HFFc6 (cell line): ENCODE results near the gene SPP2. TPM values are rescaled to one million over a fixed set of nuclear protein-coding genes. Genes with fewer than 3 reads are reported as not detected.

Source experiments
- DNase-seq: peaks from one replicate; pipeline ENCODE4 v3.0.0-alpha.2; 2018
- H3K27ac Mint-ChIP-seq: 2 replicates; pipeline ENCODE4 v1.8.0; 2020; ENCODE audit warnings: mild to moderate bottlenecking, mixed read lengths
- H3K27me3 Mint-ChIP-seq: 2 replicates; pipeline ENCODE4 v1.8.0; 2021; ENCODE audit warnings: mild to moderate bottlenecking, moderate library complexity, mixed read lengths; ENCODE audit not compliant: insufficient read depth
- H3K36me3 Mint-ChIP-seq: 2 replicates; pipeline ENCODE4 v1.8.0; 2021; ENCODE audit warnings: low read depth, mixed read lengths
- H3K4me1 Mint-ChIP-seq: 2 replicates; pipeline ENCODE4 v1.8.0; 2020; ENCODE audit warnings: low read depth, mixed read lengths
- H3K4me3 Mint-ChIP-seq: 2 replicates; pipeline ENCODE4 v1.8.0; 2020; ENCODE audit warnings: mild to moderate bottlenecking, moderate library complexity, mixed read lengths
- H3K9me3 Mint-ChIP-seq: 2 replicates; pipeline ENCODE4 v1.8.0; 2020; ENCODE audit warnings: mild to moderate bottlenecking, mixed read lengths
- total RNA-seq, 6 experiments: library from RNA; stranded (reverse); fragmentation: NEBNext Ultra II Directional; extraction: Animal tissue kit (Norgen Biotek cat#: 25700); gene quantifications; 2 replicates in 1 of 6; 3 replicates in 5 of 6; pipeline ENCODE4 v1.2.3, GENCODE V29; 2021
- TF ChIP-seq, protein P1 (sequence below): fragments of 200-600 bp; sonication (generic); IDR thresholded peaks from 2 replicates; pipeline ENCODE4 v1.5.0; 2021; ENCODE audit warnings: antibody characterized with exemption, mild to moderate bottlenecking

SPP2 gene
- total RNA-seq, 6 experiments from 2014 or later = not detected

DNA sequence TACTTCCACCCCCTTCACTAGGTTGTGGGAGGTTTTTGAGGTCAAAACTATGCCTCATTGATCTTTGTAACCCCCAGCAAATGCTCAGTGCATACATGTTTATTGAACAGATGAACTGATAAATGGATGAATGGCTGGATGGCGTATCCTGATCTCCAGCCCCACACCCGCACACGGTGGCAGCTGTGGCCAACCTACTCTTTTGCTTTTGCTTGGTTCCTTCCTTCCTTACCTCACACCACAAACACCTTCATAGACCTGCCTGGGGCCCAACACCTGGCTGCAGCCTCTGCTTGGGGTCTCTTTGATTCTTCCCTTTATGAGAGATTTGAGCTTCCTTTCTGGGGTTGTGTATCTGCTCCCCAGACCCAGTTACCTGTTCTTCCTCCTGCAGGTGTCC is 25.9 kb downstream of the SPP2 start:
- Mint-ChIP-seq H3K4me1 (no peaks in the 10 kb centered on the region), H3K27ac (no peak overlapping the region), H3K27me3 (peaks cover 13% of the 10 kb centered on the region), H3K4me3 (no peak overlapping the region), H3K36me3 (no peaks in the 10 kb centered on the region), H3K9me3 (peaks cover 4% of the 10 kb centered on the region; the same call in 1 of the 2 replicates)
- no peak for DNase-seq
- TF ChIP-seq, protein P1, sequence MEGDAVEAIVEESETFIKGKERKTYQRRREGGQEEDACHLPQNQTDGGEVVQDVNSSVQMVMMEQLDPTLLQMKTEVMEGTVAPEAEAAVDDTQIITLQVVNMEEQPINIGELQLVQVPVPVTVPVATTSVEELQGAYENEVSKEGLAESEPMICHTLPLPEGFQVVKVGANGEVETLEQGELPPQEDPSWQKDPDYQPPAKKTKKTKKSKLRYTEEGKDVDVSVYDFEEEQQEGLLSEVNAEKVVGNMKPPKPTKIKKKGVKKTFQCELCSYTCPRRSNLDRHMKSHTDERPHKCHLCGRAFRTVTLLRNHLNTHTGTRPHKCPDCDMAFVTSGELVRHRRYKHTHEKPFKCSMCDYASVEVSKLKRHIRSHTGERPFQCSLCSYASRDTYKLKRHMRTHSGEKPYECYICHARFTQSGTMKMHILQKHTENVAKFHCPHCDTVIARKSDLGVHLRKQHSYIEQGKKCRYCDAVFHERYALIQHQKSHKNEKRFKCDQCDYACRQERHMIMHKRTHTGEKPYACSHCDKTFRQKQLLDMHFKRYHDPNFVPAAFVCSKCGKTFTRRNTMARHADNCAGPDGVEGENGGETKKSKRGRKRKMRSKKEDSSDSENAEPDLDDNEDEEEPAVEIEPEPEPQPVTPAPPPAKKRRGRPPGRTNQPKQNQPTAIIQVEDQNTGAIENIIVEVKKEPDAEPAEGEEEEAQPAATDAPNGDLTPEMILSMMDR = no peak

DNA sequence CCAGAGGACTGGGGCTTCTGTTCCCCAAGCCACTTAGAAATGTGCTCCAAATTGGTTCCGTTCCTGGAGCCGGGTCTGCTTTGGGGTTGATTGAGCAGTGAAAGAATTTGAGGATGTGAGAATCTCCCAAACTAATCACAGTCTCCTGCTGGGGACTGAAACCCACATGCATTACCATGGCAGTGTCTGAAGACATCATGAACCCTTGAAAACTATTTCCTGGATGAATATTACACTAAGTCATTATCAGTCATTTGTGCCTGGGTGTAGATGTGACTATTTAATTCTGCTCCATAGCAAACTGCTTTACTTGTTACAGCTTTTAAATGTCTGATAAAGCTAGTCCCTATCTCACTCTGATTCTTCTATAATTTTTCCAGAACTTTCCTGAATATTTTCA is 27.6 kb downstream of the SPP2 start:
- H3K9me3 Mint-ChIP-seq = peaks cover 4% of the 10 kb centered on the region; the same call in 1 of the 2 replicates
- TF ChIP-seq, protein P1 = no peak
- DNase-seq = no peak
- peaks cover 18% of the 10 kb centered on the region for H3K27me3 Mint-ChIP-seq
- H3K4me3 Mint-ChIP-seq = no peak overlapping the region
- H3K27ac Mint-ChIP-seq = no peak overlapping the region
- no peaks in the 10 kb centered on the region for H3K4me1 Mint-ChIP-seq
- H3K36me3 Mint-ChIP-seq = no peaks in the 10 kb centered on the region

DNA sequence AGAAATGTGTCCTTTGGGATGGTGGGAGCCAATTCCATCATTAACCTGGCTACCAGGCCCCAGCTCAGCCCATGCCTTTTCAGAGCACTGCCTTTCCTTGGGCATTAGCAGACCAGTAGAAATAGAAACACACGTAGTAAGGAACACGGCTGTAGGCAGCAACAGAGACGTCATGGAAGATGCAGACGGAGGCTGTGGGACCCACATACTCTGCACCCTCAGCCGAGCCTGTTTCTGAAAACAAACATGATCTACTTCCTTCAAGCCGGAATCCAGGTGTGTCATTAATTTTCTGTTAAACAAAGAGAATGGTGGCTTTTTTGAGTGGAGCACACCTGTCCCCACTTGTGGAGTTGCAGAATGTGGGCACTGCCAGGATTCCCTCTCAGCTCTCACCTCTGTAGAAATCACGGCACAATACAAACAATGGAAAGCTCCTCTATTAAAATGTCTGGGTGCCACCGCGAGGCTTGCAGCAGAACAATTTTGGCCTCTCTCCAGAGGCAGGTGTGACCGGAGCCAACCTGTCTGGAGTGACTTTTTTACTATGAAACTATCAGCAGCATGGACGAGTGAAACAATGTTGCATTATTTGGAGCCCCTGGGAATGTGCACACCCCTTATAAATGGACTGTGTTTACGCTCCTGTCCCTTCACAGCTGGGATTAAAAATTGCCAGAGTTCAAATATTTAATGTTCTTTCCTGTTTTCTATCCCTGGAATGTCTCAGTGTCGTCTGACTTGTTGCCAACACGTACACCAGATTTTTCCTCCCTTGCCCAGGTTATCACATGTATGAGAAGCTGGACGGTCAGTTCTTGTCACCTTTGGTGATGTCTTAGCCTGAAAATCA is 31.7 kb downstream of the SPP2 start:
- Mint-ChIP-seq H3K27me3 (peaks cover 6% of the 10 kb centered on the region; the same call in 1 of the 2 replicates), H3K4me1 (no peaks in the 10 kb centered on the region), H3K36me3 (no peaks in the 10 kb centered on the region), H3K27ac (no peak overlapping the region), H3K9me3 (peaks cover 4% of the 10 kb centered on the region; the same call in 1 of the 2 replicates), H3K4me3 (no peak overlapping the region)
- DNase-seq = no peak
- TF ChIP-seq, protein P1 = no peak

DNA sequence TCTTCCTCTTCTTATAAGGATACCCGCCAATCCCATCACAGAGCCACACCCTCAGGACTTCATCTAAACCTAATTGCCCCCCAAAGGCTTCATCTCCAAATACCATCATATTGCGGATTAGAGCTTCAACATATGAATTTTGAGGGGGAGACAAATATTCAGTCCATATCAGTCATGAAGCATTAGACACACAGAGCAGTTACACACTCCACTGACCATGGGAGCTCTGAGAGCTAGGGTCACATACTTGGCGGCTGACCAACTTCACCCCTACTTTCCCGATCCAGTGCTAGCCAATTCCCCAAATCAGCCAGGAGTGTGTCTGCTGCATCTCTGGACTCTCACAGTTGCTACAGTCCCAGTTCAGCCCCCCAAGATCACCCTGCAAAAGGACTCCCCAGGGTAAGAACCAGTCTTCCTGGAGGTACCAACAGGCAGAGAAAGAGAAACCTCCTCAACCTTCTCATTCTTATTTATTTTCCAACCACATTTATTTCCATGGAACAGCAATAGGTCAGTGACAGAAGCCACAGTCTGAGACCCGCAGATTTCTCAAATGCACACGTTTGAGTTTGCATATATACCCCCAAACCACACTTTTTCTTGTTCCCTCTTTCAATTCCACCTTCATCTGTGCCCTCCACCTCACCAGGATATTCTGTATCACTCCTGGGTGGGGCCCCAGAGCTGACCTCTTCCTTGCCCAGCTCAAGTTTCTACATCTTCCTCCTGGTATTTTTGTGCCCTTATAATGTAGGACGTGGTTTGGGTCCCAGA is 33.3 kb downstream of the SPP2 start:
- Mint-ChIP-seq H3K9me3 (peaks cover 4% of the 10 kb centered on the region; the same call in 1 of the 2 replicates), H3K36me3 (no peaks in the 10 kb centered on the region)

DNA sequence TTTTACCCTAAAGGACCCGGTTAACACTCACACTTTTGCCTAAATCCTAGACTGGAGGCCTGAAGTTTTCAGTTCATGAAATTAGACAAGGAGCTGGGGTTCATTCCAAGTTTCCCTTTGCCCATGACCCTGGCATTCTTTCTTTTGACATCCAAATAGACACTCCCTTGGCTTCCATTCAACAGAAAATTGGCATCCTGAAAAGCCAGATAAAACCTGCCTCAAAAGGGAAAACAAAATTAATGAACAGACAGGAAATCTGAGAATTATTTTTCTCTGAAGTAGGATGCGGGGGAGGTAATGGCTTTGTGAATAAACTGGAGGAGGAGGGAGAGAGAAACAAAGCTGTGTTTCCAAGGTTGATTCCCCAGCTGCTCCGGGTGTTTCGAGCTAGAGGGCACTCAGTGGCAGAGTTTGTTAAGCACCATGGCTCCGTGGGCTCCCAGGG is 41.0 kb downstream of the SPP2 start:
- H3K27ac Mint-ChIP-seq = no peak overlapping the region

More for the DNA sequence above, 33.3 kb downstream of the SPP2 start:
- no peak for DNase-seq
- Mint-ChIP-seq H3K27me3 (peaks cover 6% of the 10 kb centered on the region; the same call in 1 of the 2 replicates), H3K27ac (no peak overlapping the region), H3K4me3 (no peak overlapping the region), H3K4me1 (no peaks in the 10 kb centered on the region)
- TF ChIP-seq, protein P1 = no peak

More for the DNA sequence above, 41.0 kb downstream of the SPP2 start:
- Mint-ChIP-seq H3K4me3 (no peak overlapping the region), H3K9me3 (no peaks in the 10 kb centered on the region), H3K4me1 (no peaks in the 10 kb centered on the region), H3K27me3 (peaks cover 8% of the 10 kb centered on the region), H3K36me3 (no peaks in the 10 kb centered on the region)
- TF ChIP-seq, protein P1 = no peak
- DNase-seq = no peak
